Keratinocyte (primary cell): ENCODE measurements around the gene DAPK2. TPM values are rescaled to one million over a fixed set of nuclear protein-coding genes. Genes with fewer than 3 reads are reported as not detected.

Experiments
- DNase-seq: peaks from one replicate; pipeline ENCODE4 v3.0.0-alpha.2; 2011; ENCODE audit warnings: low read depth, missing footprints, low spot score
- FAIRE-seq: peaks from 2 replicates; lab custom pipeline; 2011; peaks lifted over from hg19 to GRCh38; lab: Jason Lieb, UNC
- H2AFZ ChIP-seq: 2 replicates; pipeline ENCODE4 v1.6.0; 2012; ENCODE audit warnings: low read length, control low read depth, inconsistent platforms; ENCODE audit not compliant: control insufficient read depth
- H3K27ac ChIP-seq: 2 replicates; pipeline ENCODE4 v1.5.1; 2011; ENCODE audit warnings: low read length; ENCODE audit not compliant: control insufficient read depth, insufficient read depth
- H3K27me3 ChIP-seq: 3 replicates; pipeline ENCODE4 v1.6.0; 2011; ENCODE audit warnings: low read length; ENCODE audit not compliant: control insufficient read depth, insufficient read depth; ENCODE audit errors: extremely low read depth
- H3K36me3 ChIP-seq, 2 experiments: 2 replicates in 1 of 2; 3 replicates in 1 of 2; pipeline ENCODE4 v1.5.1; 2011; ENCODE audit warnings: low read length in 2 of 2, mild to moderate bottlenecking in 1 of 2; ENCODE audit not compliant: control insufficient read depth in 2 of 2, insufficient read depth in 2 of 2; ENCODE audit errors: extremely low read depth in 1 of 2
- H3K4me1 ChIP-seq: 3 replicates; pipeline ENCODE4 v1.5.1; 2011; ENCODE audit warnings: low read length; ENCODE audit not compliant: control insufficient read depth, insufficient read depth; ENCODE audit errors: extremely low read depth
- H3K4me2 ChIP-seq: 3 replicates; pipeline ENCODE4 v1.6.0; 2011; ENCODE audit warnings: low read depth, low read length; ENCODE audit not compliant: control insufficient read depth, insufficient read depth; ENCODE audit errors: extremely low read depth
- H3K4me3 ChIP-seq, 3 experiments: fragments of 200-600 bp in 1 of 3; sonication (generic) in 1 of 3; 2 replicates in 2 of 3; 3 replicates in 1 of 3; pipeline ENCODE4 v1.5.1; 2011 to 2016; ENCODE audit warnings: low read length in 3 of 3, mild to moderate bottlenecking in 3 of 3, control low read depth in 2 of 3, inconsistent platforms in 1 of 3, low read depth in 1 of 3, mixed read lengths in 1 of 3, mixed run types in 1 of 3, moderate library complexity in 1 of 3; ENCODE audit not compliant: control insufficient read depth in 2 of 3, insufficient read depth in 2 of 3; ENCODE audit errors: extremely low read depth in 1 of 3
- H3K79me2 ChIP-seq: 2 replicates; pipeline ENCODE4 v1.6.0; 2012; ENCODE audit warnings: low read length; ENCODE audit not compliant: control insufficient read depth, insufficient read depth
- H3K9ac ChIP-seq: 3 replicates; pipeline ENCODE4 v1.6.0; 2011; ENCODE audit warnings: low read length; ENCODE audit not compliant: control insufficient read depth, insufficient read depth; ENCODE audit errors: extremely low read depth
- H3K9me1 ChIP-seq: 3 replicates; pipeline ENCODE4 v1.6.0; 2011; ENCODE audit warnings: low read length; ENCODE audit not compliant: control insufficient read depth, insufficient read depth; ENCODE audit errors: extremely low read depth
- H3K9me3 ChIP-seq: 2 replicates; pipeline ENCODE4 v1.5.1; 2012; ENCODE audit warnings: low read depth, low read length; ENCODE audit not compliant: control insufficient read depth
- H4K20me1 ChIP-seq: 3 replicates; pipeline ENCODE4 v1.6.0; 2011; ENCODE audit warnings: low read length; ENCODE audit not compliant: control insufficient read depth, insufficient read depth; ENCODE audit errors: extremely low read depth
- EZH2 ChIP-seq: IDR thresholded peaks from one replicate; pipeline ENCODE4 v1.6.1; 2012; ENCODE audit warnings: inconsistent platforms, mild to moderate bottlenecking, low read length, moderate library complexity
- dilution Hi-C: fragments of 300-500 bp; cut with MboI; formaldehyde crosslinking; loops from one replicate; pipeline ENCODE4 v1.7.0; 2020; ENCODE audit warnings: low sequenced_read_pairs; ENCODE audit not compliant: extremely low pct_ligation_motif_present
- polyA plus RNA-seq, 5 experiments: library from polyadenylated mRNA; depleted of rRNA in 3 of 5; stranded (reverse) in 3 of 5; stranded (forward) in 1 of 5; unstranded in 1 of 5; fragments of >200 nt; gene quantifications; 1 replicate in 1 of 5; 2 replicates in 3 of 5; 3 replicates in 1 of 5; pipeline versions ENCODE4 v1.2.1 to v1.2.3, GENCODE V29; 2011 to 2012; ENCODE audit warnings: missing spikeins in 2 of 5, low read depth in 1 of 5, low replicate concordance in 1 of 5
- TF ChIP-seq, protein P1 (sequence below), 3 experiments: IDR thresholded peaks in 1 of 3; conservative IDR thresholded peaks in 1 of 3; optimal IDR thresholded peaks in 1 of 3; 2 replicates in 2 of 3; 3 replicates in 1 of 3; pipeline versions ENCODE3 to v1.5.1; 2011; ENCODE audit warnings: low read length in 3 of 3, mild to moderate bottlenecking in 3 of 3, moderate library complexity in 2 of 3, control low read depth in 1 of 3, inconsistent platforms in 1 of 3; ENCODE audit not compliant: insufficient read depth in 2 of 3; ENCODE audit errors: extremely low read depth in 1 of 3

The DAPK2 gene
- polyA plus RNA-seq, 1 donor (not counting 4 experiments of a cell fraction or from before 2014, with no cell fraction given), result 1.4 TPM

DNA sequence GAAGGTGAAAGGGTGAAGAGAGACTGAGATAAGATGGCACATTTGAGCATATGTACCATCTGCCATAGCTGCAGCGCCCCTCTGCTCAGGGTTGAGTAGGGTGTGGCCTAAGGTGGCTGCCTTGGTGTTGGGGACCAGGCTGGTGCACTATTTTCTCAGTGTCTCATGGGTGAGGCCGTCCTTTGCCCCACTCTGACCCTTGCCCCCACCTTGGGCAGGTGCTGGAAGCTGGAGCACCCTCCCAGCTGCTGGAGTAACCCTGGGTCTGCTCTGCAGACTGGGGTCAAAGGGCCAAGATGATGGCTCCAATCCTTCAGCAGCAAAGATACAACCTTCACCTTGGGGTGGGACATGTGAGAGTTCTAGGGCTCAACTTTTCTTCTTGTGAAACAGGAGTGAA, 69.2 kb downstream of the DAPK2 start:
- Histone ChIP-seq H3K9me1 (peaks cover 2% of the 10 kb centered on the region), H3K79me2 (no peaks in the 10 kb centered on the region), H2AFZ (no peak overlapping the region), H3K4me2 (no peak overlapping the region), H3K9ac (no peak overlapping the region), H3K4me3 (no peak overlapping the region), H3K9me3 (no peaks in the 10 kb centered on the region), H3K27me3 (no peaks in the 10 kb centered on the region), H3K27ac (no peak overlapping the region), H4K20me1 (no peaks in the 10 kb centered on the region), H3K4me1 (peaks cover 12% of the 10 kb centered on the region), H3K36me3 (peaks cover 0 to 1% of the 10 kb centered on the region in 2 experiments)
- FAIRE-seq, result no peak
- no peak for DNase-seq
- TF ChIP-seq, protein P1, sequence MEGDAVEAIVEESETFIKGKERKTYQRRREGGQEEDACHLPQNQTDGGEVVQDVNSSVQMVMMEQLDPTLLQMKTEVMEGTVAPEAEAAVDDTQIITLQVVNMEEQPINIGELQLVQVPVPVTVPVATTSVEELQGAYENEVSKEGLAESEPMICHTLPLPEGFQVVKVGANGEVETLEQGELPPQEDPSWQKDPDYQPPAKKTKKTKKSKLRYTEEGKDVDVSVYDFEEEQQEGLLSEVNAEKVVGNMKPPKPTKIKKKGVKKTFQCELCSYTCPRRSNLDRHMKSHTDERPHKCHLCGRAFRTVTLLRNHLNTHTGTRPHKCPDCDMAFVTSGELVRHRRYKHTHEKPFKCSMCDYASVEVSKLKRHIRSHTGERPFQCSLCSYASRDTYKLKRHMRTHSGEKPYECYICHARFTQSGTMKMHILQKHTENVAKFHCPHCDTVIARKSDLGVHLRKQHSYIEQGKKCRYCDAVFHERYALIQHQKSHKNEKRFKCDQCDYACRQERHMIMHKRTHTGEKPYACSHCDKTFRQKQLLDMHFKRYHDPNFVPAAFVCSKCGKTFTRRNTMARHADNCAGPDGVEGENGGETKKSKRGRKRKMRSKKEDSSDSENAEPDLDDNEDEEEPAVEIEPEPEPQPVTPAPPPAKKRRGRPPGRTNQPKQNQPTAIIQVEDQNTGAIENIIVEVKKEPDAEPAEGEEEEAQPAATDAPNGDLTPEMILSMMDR (optimal IDR thresholded peaks at IDR 0.05 in 1 of 3, IDR thresholded peaks at IDR 0.05 in 1 of 3, conservative IDR thresholded peaks at IDR 0.05 in 1 of 3; ENCODE audit: extremely low read depth in 1 of 3, insufficient read depth in 2 of 3, low read length in 3 of 3), result no peak
- no peak for TF ChIP-seq EZH2
- dilution Hi-C loops, result no loop called here

GRCh38 chr15:63974021-63974420, 72.3 kb downstream of the DAPK2 start:
- H3K4me1 ChIP-seq, result peaks cover 6% of the 10 kb centered on the region
- no peak overlapping the region for H3K27ac ChIP-seq
- H3K79me2 ChIP-seq, result no peaks in the 10 kb centered on the region
- no peak for DNase-seq
- FAIRE-seq, result no peak
- H3K27me3 ChIP-seq, result no peaks in the 10 kb centered on the region
- H3K36me3 ChIP-seq, result peaks cover 0 to 1% of the 10 kb centered on the region in 2 experiments
- TF ChIP-seq, protein P1 (optimal IDR thresholded peaks at IDR 0.05 in 1 of 3, IDR thresholded peaks at IDR 0.05 in 1 of 3, conservative IDR thresholded peaks at IDR 0.05 in 1 of 3; ENCODE audit: extremely low read depth in 1 of 3, insufficient read depth in 2 of 3, low read length in 3 of 3), result no peak
- TF ChIP-seq EZH2, result no peak
- H3K4me2 ChIP-seq, result no peak overlapping the region
- H3K9ac ChIP-seq, result no peak overlapping the region
- dilution Hi-C loops, result no loop called here
- H2AFZ ChIP-seq, result no peak overlapping the region
- H3K9me3 ChIP-seq, result no peaks in the 10 kb centered on the region
- H3K4me3 ChIP-seq, result no peak overlapping the region
- no peaks in the 10 kb centered on the region for H3K9me1 ChIP-seq
- no peaks in the 10 kb centered on the region for H4K20me1 ChIP-seq
